ENCODE measurements around the gene ARHGEF38.

The ARHGEF38 gene

DNA sequence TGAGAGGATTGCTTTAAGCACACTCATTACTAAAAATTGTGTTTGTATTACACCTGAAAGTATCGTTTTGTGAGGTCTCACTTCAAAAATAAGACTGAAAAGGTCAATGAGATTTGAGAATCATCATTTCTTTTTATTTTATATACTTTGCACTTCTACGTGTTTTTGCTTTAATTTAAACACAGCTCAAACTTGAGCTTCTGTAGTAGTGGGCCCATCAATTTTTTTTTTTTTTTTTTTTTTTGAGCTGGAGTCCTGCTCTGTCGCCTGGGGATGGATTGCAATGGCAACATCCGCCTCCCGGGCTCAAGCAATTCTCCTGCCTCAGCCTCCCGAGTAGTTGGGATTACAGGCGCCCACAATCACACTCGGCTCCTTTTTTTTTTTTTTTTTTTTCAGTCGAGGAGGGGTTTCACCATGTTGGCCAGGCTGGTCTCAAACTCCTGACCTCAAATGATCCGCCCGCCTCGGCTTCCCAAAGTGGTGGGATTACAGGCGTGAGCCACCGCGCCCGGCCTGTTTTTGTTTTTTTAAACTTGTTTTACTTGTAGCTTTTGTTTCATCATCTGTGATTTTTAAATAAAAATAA, 157.7 kb downstream of the ARHGEF38 start:
- peak overlapping the region in 1 of 2 experiments; percentile 96 for H3K4me3 ChIP-seq (ENCODE audit: insufficient read depth in 1 of 2, low read depth in 1 of 2, low read length in 2 of 2)
- no peak overlapping the region for H2BK120ac ChIP-seq (ENCODE audit: low read depth, low read length)
- H2BK12ac ChIP-seq (ENCODE audit: low read length in 2 of 2) = no peak overlapping the region
- H3K27me3 ChIP-seq (ENCODE audit: control insufficient read depth in 1 of 2, insufficient read depth in 1 of 2, low read length in 2 of 2) = no peaks in the 10 kb centered on the region
- H4K8ac ChIP-seq (ENCODE audit: low read length) = no peak overlapping the region
- no peak overlapping the region for H3K23ac ChIP-seq (ENCODE audit: low read length in 2 of 2)
- H2BK15ac ChIP-seq (ENCODE audit: low read depth, poor library complexity, severe bottlenecking) = no peak overlapping the region
- no peak overlapping the region for H2AK5ac ChIP-seq (ENCODE audit: low read length, severe bottlenecking)
- DNase-seq = no peak
- peaks cover 9% of the 10 kb centered on the region for H3K79me1 ChIP-seq (replicated peaks; ENCODE audit: low read length, poor library complexity, severe bottlenecking)
- no peak overlapping the region for H3K14ac ChIP-seq (ENCODE audit: low read length in 2 of 2)
- H3K4me1 ChIP-seq (ENCODE audit: control insufficient read depth, insufficient read depth, low read depth, low read length) = no peaks in the 10 kb centered on the region
- no peaks in the 10 kb centered on the region for H3K9me3 ChIP-seq (ENCODE audit: control insufficient read depth, low read length)
- H3K18ac ChIP-seq (ENCODE audit: low read depth in 1 of 2, low read length in 2 of 2) = no peak overlapping the region
- no peak overlapping the region for H3K4me2 ChIP-seq (ENCODE audit: low read length, poor library complexity, severe bottlenecking)
- no peak overlapping the region for H3K27ac ChIP-seq (ENCODE audit: low read length, poor library complexity, severe bottlenecking)
- no peak overlapping the region for H3K4ac ChIP-seq (ENCODE audit: low read depth in 1 of 2, low read length in 2 of 2)
- H2AFZ ChIP-seq (ENCODE audit: low read depth, low read length) = no peak overlapping the region
- H2BK5ac ChIP-seq (ENCODE audit: low read depth, low read length, poor library complexity, severe bottlenecking) = no peak overlapping the region
- H4K91ac ChIP-seq (ENCODE audit: low read length) = no peak overlapping the region
- H3K9ac ChIP-seq (ENCODE audit: low read length) = peak overlapping the region; percentile 95
- no peaks in the 10 kb centered on the region for H3K36me3 ChIP-seq (ENCODE audit: control insufficient read depth in 1 of 2, insufficient read depth in 2 of 2, low read depth in 1 of 2, low read length in 2 of 2)
- WGBS = 93% methylated on average over 14 of the region's 16 CpGs

DNA sequence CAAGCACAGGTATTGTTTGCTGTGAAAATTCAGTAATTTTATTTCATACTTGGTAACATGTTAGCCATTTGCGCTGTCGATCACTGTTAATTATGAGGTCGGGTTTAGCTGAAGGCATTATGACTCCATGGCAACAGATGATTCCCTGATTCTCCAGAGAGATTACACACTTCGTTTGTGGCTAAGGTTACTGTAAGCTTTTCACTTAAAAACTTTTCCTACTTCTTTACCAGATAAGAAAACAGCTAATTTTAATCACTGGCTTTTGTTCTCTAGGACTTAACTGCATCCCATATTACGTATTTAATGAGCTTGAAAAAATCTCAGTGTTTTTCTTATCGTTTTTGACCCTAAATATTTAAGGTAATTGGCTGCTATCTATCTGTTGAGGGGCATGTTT, 158.3 kb downstream of the ARHGEF38 start:
- no peak overlapping the region for H2BK12ac ChIP-seq (ENCODE audit: low read length in 2 of 2)
- H4K8ac ChIP-seq (ENCODE audit: low read length) = no peak overlapping the region
- no peak overlapping the region for H2AK5ac ChIP-seq (ENCODE audit: low read length, severe bottlenecking)
- no peaks in the 10 kb centered on the region for H3K36me3 ChIP-seq (ENCODE audit: control insufficient read depth in 1 of 2, insufficient read depth in 2 of 2, low read depth in 1 of 2, low read length in 2 of 2)
- H3K14ac ChIP-seq (ENCODE audit: low read length in 2 of 2) = no peak overlapping the region
- no peak overlapping the region for H3K23ac ChIP-seq (ENCODE audit: low read length in 2 of 2)
- no peak overlapping the region for H2BK5ac ChIP-seq (ENCODE audit: low read depth, low read length, poor library complexity, severe bottlenecking)
- H2BK15ac ChIP-seq (ENCODE audit: low read depth, poor library complexity, severe bottlenecking) = no peak overlapping the region
- WGBS = 87% methylated on average over 5 of the region's 6 CpGs
- no peak overlapping the region for H2AFZ ChIP-seq (ENCODE audit: low read depth, low read length)
- no peak overlapping the region for H4K91ac ChIP-seq (ENCODE audit: low read length)
- H3K4me3 ChIP-seq (ENCODE audit: insufficient read depth in 1 of 2, low read depth in 1 of 2, low read length in 2 of 2) = no peak overlapping the region
- no peaks in the 10 kb centered on the region for H3K27me3 ChIP-seq (ENCODE audit: control insufficient read depth in 1 of 2, insufficient read depth in 1 of 2, low read length in 2 of 2)
- H2BK120ac ChIP-seq (ENCODE audit: low read depth, low read length) = no peak overlapping the region
- H3K9ac ChIP-seq (ENCODE audit: low read length) = peak overlapping the region; percentile 95
- no peak overlapping the region for H3K18ac ChIP-seq (ENCODE audit: low read depth in 1 of 2, low read length in 2 of 2)
- no peak for DNase-seq
- H3K9me3 ChIP-seq (ENCODE audit: control insufficient read depth, low read length) = no peaks in the 10 kb centered on the region
- H3K4me2 ChIP-seq (ENCODE audit: low read length, poor library complexity, severe bottlenecking) = no peak overlapping the region
- no peaks in the 10 kb centered on the region for H3K4me1 ChIP-seq (ENCODE audit: control insufficient read depth, insufficient read depth, low read depth, low read length)
- no peak overlapping the region for H3K27ac ChIP-seq (ENCODE audit: low read length, poor library complexity, severe bottlenecking)
- peaks cover 9% of the 10 kb centered on the region for H3K79me1 ChIP-seq (replicated peaks; ENCODE audit: low read length, poor library complexity, severe bottlenecking)
- H3K4ac ChIP-seq (ENCODE audit: low read depth in 1 of 2, low read length in 2 of 2) = no peak overlapping the region

GRCh38 chr4:105712766-105713165, 160.3 kb downstream of the ARHGEF38 start:
- DNase-seq = no peak
- H3K9me3 ChIP-seq (ENCODE audit: control insufficient read depth, low read length) = no peaks in the 10 kb centered on the region
- no peaks in the 10 kb centered on the region for H3K36me3 ChIP-seq (ENCODE audit: control insufficient read depth in 1 of 2, insufficient read depth in 2 of 2, low read depth in 1 of 2, low read length in 2 of 2)
- no peak overlapping the region for H2BK120ac ChIP-seq (ENCODE audit: low read depth, low read length)
- no peak overlapping the region for H2AFZ ChIP-seq (ENCODE audit: low read depth, low read length)
- H3K14ac ChIP-seq (ENCODE audit: low read length in 2 of 2) = no peak overlapping the region
- no peak overlapping the region for H2BK5ac ChIP-seq (ENCODE audit: low read depth, low read length, poor library complexity, severe bottlenecking)
- no peak overlapping the region for H3K18ac ChIP-seq (ENCODE audit: low read depth in 1 of 2, low read length in 2 of 2)
- no peaks in the 10 kb centered on the region for H3K27me3 ChIP-seq (ENCODE audit: control insufficient read depth in 1 of 2, insufficient read depth in 1 of 2, low read length in 2 of 2)
- no peak overlapping the region for H2BK12ac ChIP-seq (ENCODE audit: low read length in 2 of 2)
- peak overlapping the region; percentile 27 for H3K9ac ChIP-seq (ENCODE audit: low read length)
- WGBS = 78% methylated on average over 2 of the region's 2 CpGs
- H4K91ac ChIP-seq (ENCODE audit: low read length) = no peak overlapping the region
- no peak overlapping the region for H3K4ac ChIP-seq (ENCODE audit: low read depth in 1 of 2, low read length in 2 of 2)
- H3K23ac ChIP-seq (ENCODE audit: low read length in 2 of 2) = no peak overlapping the region
- no peaks in the 10 kb centered on the region for H3K4me1 ChIP-seq (ENCODE audit: control insufficient read depth, insufficient read depth, low read depth, low read length)
- no peak overlapping the region for H2BK15ac ChIP-seq (ENCODE audit: low read depth, poor library complexity, severe bottlenecking)
- no peak overlapping the region for H4K8ac ChIP-seq (ENCODE audit: low read length)
- H3K4me2 ChIP-seq (ENCODE audit: low read length, poor library complexity, severe bottlenecking) = no peak overlapping the region
- H3K4me3 ChIP-seq (ENCODE audit: insufficient read depth in 1 of 2, low read depth in 1 of 2, low read length in 2 of 2) = no peak overlapping the region
- H3K79me1 ChIP-seq (replicated peaks; ENCODE audit: low read length, poor library complexity, severe bottlenecking) = peaks cover 14% of the 10 kb centered on the region
- peak overlapping the region; percentile 5 for H3K27ac ChIP-seq (ENCODE audit: low read length, poor library complexity, severe bottlenecking)
- H2AK5ac ChIP-seq (ENCODE audit: low read length, severe bottlenecking) = no peak overlapping the region

GRCh38 chr4:105714071-105714521, 161.7 kb downstream of the ARHGEF38 start:
- Histone ChIP-seq H2BK15ac (ENCODE audit: low read depth, poor library complexity, severe bottlenecking) (no peak overlapping the region), H2BK12ac (ENCODE audit: low read length in 2 of 2) (no peak overlapping the region), H3K9ac (ENCODE audit: low read length) (peak overlapping the region; percentile 57), H2AFZ (ENCODE audit: low read depth, low read length) (no peak overlapping the region), H3K4me2 (ENCODE audit: low read length, poor library complexity, severe bottlenecking) (peak overlapping the region; percentile 53), H3K4me1 (ENCODE audit: control insufficient read depth, insufficient read depth, low read depth, low read length) (no peaks in the 10 kb centered on the region), H3K79me1 (replicated peaks; ENCODE audit: low read length, poor library complexity, severe bottlenecking) (peaks cover 16% of the 10 kb centered on the region), H3K23ac (ENCODE audit: low read length in 2 of 2) (no peak overlapping the region), H2BK5ac (ENCODE audit: low read depth, low read length, poor library complexity, severe bottlenecking) (no peak overlapping the region), H3K9me3 (ENCODE audit: control insufficient read depth, low read length) (no peaks in the 10 kb centered on the region), H2AK5ac (ENCODE audit: low read length, severe bottlenecking) (no peak overlapping the region), H3K36me3 (ENCODE audit: control insufficient read depth in 1 of 2, insufficient read depth in 2 of 2, low read depth in 1 of 2, low read length in 2 of 2) (peaks cover 1 to 3% of the 10 kb centered on the region in 2 experiments), H4K91ac (ENCODE audit: low read length) (no peak overlapping the region), H3K4ac (ENCODE audit: low read depth in 1 of 2, low read length in 2 of 2) (no peak overlapping the region), H3K27me3 (ENCODE audit: control insufficient read depth in 1 of 2, insufficient read depth in 1 of 2, low read length in 2 of 2) (no peaks in the 10 kb centered on the region), H3K27ac (ENCODE audit: low read length, poor library complexity, severe bottlenecking) (peak overlapping the region; percentile 84), H3K18ac (ENCODE audit: low read depth in 1 of 2, low read length in 2 of 2) (no peak overlapping the region), H4K8ac (ENCODE audit: low read length) (no peak overlapping the region), H3K4me3 (ENCODE audit: insufficient read depth in 1 of 2, low read depth in 1 of 2, low read length in 2 of 2) (peak overlapping the region in 1 of 2 experiments; percentile 32), H3K14ac (ENCODE audit: low read length in 2 of 2) (no peak overlapping the region), H2BK120ac (ENCODE audit: low read depth, low read length) (no peak overlapping the region)
- WGBS = 87% methylated on average over 5 of the region's 5 CpGs
- no peak for DNase-seq
